ENCODE measurements around the gene REM2.
A peak's percentile ranks its signal among the peaks of the same experiment; 100 is the strongest.
"Not testable (repeated sequence)": the region's sequence is repeated elsewhere in the genome, so short reads cannot be mapped to it uniquely, and the experiment has no call there.

REM2 gene

DNA sequence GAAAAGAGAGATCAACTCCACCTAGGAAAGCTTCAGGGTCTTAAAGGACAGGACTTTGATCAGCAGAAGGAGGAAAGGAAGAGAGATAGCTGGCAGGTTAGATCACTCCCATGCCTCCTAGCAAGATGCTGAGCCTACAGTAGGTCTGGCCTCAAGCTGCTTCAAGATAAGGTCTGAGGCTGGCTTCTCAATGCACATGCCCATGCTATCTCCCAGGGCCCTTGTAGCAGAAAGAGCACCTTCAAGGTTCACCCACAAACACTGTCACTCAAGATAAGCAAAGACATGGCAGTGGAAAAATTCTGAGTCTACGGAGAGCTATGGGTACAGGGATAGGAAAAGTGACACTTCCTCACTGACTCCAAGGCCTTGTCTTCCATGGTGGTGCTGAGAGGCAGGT, 14.3 kb downstream of the REM2 start:
- no peak for DNase-seq (ENCODE audit: low spot score)

GRCh38 chr14:22898302-22899090, 15.5 kb downstream of the REM2 start:
- DNase-seq (ENCODE audit: low spot score): no peak

- DNase-seq (ENCODE audit: low spot score): peak; percentile 62
Measured at GRCh38 chr14:22900081-22900799, 17.2 kb downstream of the REM2 start.

GRCh38 chr14:22901799-22902198, 18.8 kb downstream of the REM2 start:
- no peak for DNase-seq (ENCODE audit: low spot score)

DNA sequence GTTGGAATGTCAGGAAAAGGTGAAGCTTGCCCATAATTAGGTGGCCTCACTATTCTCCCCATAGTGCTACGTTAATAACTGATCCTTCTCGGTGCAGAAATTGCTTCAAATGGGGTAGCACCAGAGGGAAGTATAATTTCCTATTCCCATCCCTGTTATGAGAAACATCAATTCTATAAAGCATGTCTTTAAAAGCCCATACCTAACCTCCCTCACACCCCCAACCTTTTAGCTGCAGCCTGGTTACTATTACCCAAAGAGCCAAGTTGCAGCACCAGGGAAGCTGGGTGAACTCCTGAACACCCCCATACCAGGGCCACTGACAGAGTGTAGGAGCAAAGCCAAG, 20.7 kb downstream of the REM2 start:
- DNase-seq (ENCODE audit: low spot score): no peak

DNA sequence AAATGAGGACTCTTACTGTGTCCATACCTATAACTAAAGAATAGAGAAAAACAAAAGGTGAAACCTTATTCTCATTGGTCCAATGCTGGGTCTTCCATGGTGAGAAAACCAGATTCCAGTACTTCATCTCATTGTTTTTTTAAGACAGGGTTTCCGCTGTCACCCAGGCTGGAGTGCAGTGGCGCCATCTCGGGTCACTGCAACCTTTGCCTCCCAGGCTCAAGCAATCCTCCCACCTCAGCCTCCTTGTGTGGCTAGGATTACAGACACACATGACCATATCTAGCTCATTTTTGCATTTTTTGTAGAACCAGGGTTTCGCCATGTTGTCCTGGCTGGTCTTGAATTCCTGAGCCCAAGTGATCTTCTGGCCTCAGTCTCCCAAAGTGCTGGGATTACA, 22.6 kb downstream of the REM2 start:
- no peak for DNase-seq (ENCODE audit: low spot score)

- DNase-seq (ENCODE audit: low spot score): no peak
Measured at GRCh38 chr14:22906073-22906472, 23.1 kb downstream of the REM2 start.

GRCh38 chr14:22907429-22907828, 24.4 kb downstream of the REM2 start:
- no peak for DNase-seq (ENCODE audit: low spot score)

- peak; percentile 36 for DNase-seq (ENCODE audit: low spot score)
Measured at GRCh38 chr14:22908601-22909000, 25.6 kb downstream of the REM2 start.

DNA sequence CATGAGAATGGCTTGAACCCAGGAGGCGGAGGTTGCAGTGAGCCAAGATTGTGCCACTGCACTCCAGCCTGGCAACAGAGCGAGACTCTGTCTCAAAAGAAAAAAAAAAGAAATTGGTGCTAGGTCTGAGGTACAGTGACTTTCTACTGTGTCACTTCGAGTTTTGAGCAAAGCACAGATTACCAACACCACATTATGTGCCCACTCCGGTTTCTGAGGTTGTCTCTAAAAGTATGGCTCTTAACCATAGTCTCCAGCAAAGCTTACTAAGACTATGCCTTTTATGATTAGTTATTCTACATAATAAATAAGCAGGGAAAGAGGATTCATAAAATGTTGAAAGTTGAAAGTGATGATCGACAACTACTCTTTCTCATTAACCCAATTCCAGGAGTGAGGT, 27.9 kb downstream of the REM2 start:
- no peak for DNase-seq (ENCODE audit: low spot score)

GRCh38 chr14:22914836-22915235, 31.8 kb downstream of the REM2 start:
- DNase-seq (ENCODE audit: low spot score): not testable (repeated sequence)

GRCh38 chr14:22915886-22916521, 33.0 kb downstream of the REM2 start:
- DNase-seq (ENCODE audit: low spot score): no peak

GRCh38 chr14:22918804-22919600, 36.0 kb downstream of the REM2 start, which contains the start of gene RBM23:
TSS of gene RBM23 (minus strand) at chr14:22919149.
- DNase-seq (ENCODE audit: low spot score): peak; percentile 92

DNA sequence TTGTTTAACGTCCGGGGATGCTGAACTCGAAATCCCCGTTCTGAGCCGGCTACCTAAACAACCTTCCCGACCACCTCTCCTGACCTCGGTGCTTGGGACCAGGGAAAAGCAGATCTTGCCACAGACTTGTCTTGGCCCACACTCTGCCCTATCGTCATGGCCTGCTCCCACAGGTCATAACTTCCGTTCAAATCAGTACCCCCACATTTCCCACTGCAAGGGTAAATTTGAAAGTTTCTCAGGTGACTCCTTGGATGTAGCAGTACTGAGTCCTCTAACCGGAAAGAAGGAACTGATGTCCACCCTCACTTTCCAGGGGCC, 36.5 kb downstream of the REM2 start:
- no peak for DNase-seq (ENCODE audit: low spot score)

DNA sequence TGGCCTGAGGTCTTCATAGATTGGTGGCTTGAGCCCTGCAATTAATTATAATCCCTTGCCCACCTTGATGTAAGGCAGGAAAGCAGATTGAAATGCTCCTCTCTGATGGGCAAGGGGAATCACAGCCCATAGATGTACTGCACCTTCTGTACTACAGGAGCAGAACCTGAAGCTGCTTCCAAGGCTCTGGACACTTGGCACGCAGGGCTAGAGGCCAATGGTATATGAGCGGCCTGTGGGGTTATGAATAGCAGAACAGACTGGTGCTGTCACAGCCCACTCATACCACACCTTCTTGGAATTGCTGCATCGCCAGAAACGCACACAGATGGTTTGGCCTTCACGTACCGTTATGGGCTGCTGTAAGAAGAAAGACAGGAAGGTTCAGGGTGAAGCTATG, 37.7 kb downstream of the REM2 start:
- DNase-seq (ENCODE audit: low spot score): no peak

DNA sequence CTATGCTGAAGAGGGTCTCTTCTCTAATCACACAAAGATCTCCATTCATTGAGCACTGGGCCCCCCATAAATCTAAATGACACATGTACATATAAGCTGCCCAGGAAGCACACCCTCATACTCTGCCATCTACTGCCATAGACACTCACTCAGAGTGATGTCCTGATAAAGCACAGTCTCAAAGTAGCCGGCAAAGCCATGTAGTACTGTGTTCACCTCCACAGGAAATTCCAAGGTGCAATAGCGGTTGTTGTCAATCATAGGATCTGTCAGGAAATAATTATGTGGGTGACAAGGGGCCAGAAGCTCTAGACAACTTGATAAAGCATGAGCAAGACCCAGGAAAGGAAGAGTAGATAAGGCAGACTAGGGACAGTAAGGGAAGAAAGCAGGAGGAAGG, 39.3 kb downstream of the REM2 start:
- DNase-seq (ENCODE audit: low spot score): no peak

DNA sequence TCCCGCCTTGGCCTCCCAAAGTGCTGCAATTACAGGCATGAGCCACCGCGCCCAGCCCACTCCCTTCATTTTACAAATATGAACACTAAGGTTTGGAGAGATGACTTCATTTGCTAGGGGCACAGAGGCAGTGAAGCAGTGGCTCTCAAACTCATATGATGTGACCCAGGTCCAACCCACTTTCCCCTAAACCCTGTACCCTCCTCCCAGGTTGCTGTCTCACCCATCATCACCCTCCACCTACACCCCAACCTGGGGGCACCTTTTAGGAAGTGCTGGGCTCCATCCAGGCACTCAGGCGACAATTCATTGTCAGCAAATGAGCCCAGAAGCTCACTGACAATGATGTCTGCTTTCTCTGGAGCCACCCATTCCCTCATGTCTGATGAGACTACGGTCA, 40.7 kb downstream of the REM2 start:
- DNase-seq (ENCODE audit: low spot score): no peak

DNA sequence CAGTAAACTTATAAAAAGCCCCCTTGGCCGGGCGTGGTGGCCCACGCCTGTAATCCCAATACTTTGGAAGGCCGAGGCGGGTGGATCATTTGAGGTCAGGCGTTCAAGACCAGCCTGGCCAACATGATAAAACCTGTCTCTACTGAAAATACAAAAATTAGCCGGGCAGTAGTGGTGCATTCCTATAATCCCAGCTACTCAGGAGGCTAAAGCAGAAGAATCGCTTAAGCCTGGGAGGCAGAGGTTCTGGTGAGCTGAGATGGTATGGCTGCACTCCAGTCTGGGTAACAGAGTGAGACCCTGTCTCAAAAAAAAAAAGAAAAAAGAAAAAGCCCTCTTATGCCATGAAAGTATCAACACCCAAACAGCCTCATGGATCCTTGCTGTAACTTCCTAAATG, 42.5 kb downstream of the REM2 start:
- no peak for DNase-seq (ENCODE audit: low spot score)

GRCh38 chr14:22926316-22926715, 43.3 kb downstream of the REM2 start:
- DNase-seq (ENCODE audit: low spot score): no peak

GRCh38 chr14:22928237-22929103, 45.4 kb downstream of the REM2 start:
- no peak for DNase-seq (ENCODE audit: low spot score)

Measured in AG08396 (cell line).